GM18511 (cell line): Measurements from ENCODE around the gene AGAP5.
A peak's percentile ranks its signal among the peaks of the same experiment; 100 is the strongest.

ENCODE experiments used
- ATAC-seq: cut with Tn5 transposase; IDR thresholded peaks from one replicate; pipeline ENCODE4 v1.9.1; 2021; ENCODE audit warnings: mild to moderate bottlenecking, moderate library complexity; ENCODE audit not compliant: unreplicated experiment

The AGAP5 gene

GRCh38 chr10:73629165-73629564 lies 68.7 kb downstream of the AGAP5 start:
- no peak for ATAC-seq

GRCh38 chr10:73628405-73628804 lies 69.5 kb downstream of the AGAP5 start:
- ATAC-seq = no peak

- no peak for ATAC-seq
Measured at GRCh38 chr10:73627300-73627699, 70.6 kb downstream of the AGAP5 start.

GRCh38 chr10:73625884-73626752 lies 71.8 kb downstream of the AGAP5 start:
- peak; percentile 98 for ATAC-seq

- ATAC-seq = peak; percentile 58
Measured at GRCh38 chr10:73625004-73625883, 72.7 kb downstream of the AGAP5 start.
